GM19463 (cell line): ENCODE data around the gene POLR3A.

ENCODE experiments used
- ATAC-seq: cut with Tn5 transposase; IDR thresholded peaks from one replicate; pipeline ENCODE4 v1.9.1; 2021; ENCODE audit warnings: mild to moderate bottlenecking, moderate library complexity; ENCODE audit not compliant: unreplicated experiment

Gene POLR3A

DNA sequence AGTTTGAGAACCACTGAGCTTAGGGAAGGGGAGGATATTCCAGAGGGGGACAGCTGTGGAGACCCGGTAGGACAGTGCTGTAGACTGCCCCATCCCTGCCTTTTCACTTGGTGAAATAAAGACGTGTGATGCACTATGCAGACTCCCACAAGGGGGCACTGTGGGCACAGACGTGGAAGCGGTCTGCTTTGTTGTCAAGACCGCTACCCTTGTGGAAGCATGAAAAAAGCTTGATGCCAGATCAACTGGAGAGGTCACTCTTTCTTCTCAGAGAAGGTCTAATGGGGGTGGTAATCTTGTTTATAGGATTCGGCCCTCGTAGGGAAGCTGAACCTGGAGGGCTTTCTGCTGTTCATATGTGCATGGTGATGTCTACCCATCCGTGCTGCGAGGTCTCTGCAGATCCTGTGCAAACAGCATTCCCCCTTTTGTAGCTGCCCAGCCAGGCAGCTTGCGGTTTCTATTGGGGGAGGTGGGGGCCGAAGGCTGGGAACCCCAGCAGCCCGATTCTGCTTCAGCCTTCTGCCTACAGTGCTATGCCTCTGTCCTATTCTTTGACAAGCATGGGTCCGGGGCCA, 18.1 kb upstream of the POLR3A start:
- no peak for ATAC-seq

DNA sequence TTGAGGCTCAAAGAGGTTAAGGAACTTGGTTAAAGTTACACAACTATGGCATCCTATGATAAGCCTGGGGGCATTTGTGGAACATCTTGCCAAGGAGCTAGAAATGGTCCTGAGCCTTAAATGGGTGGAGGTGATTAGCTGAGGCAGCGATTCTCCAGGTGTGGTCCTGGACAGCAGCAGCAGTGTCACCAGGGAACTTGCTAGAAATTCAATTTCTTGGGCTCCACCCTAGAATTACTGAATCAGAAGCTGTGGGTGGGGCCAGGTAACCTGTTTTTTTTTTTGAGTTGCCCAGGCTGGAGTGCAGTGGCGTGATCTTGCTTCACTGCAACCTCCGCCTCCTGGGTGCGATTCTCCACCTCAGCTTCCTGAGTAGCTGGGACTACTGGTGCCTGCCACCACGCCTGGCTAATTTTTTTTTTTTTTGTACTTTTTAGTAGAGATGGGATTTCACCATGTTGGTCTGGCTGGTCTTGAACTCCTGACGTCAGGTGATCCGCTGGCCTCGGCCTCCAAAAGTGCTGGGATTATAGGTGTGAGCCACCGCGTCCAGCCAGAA, 17.5 kb upstream of the POLR3A start:
- no peak for ATAC-seq

DNA sequence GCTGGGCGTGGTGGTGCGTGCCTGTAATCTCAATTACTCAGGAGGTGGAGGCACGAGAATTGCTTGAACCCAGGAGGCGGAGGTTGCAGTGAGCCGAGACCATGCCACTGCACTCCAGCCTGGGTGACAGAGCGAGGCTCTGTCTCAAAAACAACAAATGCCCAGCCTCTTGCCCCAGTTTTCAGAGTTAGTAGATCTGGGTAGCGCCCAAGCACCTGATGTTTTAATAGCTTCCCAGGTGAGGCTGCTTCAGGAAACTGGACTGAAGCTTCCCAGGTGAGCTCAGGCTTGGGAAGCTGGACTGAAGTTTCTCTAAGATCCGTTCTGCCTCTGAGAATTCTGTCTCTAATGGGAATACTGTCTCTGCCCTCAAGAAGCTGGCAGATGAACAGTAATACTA, 16.5 kb upstream of the POLR3A start:
- no peak for ATAC-seq

DNA sequence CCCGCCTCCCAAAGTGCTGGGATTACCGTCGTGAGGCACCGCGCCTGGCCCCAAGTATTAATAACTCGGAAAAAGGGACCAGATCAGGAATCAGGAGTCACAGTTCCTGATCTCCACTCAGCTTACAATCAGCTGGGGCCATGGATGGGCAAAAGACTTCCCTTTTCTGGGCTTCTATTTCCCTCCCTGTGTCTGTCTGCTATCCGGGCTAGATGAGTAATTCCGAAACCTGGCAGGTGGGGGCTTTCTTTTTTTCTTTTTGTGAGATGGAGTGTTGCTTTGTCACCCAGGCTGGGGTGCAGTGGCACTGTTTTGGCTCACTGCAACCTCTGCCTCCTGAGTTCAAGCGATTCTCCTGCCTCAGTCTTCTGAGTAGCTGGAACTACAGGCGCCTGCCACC, 15.9 kb upstream of the POLR3A start:
- peak; percentile 82 for ATAC-seq

- no peak for ATAC-seq
These were observed 15.4 kb upstream of the POLR3A start for GRCh38 chr10:78044699-78045098.

- no peak for ATAC-seq
These were observed 14.9 kb upstream of the POLR3A start for GRCh38 chr10:78044179-78044578.

GRCh38 chr10:78042752-78043104, 13.4 kb upstream of the POLR3A start:
- ATAC-seq, result no peak

DNA sequence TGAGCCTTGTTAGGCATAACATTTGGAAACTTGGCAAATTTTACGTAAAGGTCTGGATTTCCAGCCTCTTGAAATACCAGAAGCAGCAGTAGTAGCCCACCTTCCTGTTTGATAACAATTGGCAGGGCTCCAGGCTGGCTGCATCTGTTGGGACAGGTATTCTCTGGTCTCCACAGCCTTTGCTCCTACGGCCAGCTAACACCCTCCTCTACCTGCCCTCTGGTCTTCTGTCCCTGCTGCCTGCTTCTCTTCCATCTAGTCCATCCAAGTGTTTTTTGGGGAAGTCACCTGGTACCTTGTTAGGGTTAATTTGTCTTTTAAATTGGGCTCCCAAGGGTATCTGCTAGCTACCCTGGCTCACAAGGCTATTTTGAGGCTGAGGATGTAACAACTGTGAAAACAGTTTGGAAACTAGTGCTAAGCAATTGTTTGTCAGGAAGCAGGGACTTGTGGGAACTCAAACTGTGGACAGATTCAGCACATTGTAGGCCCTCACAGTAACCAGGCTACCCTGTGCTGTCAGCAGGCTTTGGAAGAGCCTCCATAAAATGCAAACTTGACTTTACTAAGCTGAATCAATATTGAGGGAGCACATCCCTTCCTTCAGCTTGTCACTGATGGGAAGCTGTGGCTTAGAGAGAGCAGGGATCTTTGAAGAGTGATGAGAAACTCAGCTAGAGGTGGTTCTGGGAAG, 12.9 kb upstream of the POLR3A start:
- no peak for ATAC-seq

GRCh38 chr10:78041170-78042057, 12.1 kb upstream of the POLR3A start:
- no peak for ATAC-seq

DNA sequence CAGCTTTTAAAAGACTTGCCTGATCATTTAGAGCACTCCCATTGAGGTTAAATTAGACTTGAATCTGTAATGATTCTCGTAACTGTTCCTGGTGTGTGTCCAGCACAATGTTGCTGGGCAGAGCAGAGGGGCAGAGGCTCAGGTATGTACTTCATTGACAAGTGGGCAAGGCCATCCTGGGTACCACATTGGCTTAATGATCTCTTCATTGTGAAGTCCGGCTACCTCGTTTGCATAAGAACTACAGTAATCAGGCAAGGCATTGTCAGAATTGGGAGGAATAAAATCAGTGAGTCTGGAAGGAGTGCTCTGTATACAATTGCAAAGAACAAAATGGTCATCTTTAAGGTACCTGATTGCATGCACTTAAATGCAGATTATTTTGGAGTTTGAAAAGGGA, 10.4 kb upstream of the POLR3A start:
- ATAC-seq, result no peak

DNA sequence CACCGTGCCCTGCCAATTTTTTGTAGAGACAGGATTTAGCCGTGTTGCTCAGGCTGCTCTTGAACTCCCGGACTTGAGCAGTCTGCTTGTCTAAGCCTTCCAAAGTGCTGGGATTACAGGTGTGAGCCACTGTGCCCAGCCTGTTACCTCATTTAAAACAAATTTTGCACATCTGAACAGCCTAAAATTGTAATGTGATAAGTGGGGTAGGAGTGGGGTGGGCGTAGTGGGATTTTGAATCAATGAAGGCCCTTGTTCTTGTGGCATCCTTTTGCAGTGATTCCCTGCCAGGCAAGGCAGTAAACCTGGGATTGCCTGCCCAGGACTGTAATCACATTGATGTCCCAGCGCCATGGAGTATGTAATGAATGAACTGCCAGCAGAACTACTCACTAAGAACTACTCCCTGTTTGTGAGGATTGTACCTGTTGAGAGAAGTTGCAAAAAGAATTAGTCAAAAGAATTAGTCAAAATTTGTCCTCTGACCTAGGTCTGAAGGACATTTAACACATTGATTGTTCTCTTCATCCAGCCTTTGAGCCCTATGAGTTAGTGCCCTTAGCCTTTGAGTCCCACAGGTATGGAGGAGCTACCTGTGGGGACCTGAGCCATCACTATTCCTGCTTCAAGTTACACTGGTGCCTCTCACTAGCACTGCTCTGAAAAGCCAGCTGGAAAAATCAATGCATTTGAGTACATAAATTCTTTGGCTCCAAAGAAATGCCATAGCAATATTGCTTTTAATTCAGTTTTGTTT, 9.7 kb upstream of the POLR3A start:
- ATAC-seq, result no peak

- no peak for ATAC-seq
These were observed 8.8 kb upstream of the POLR3A start for GRCh38 chr10:78038105-78038504.

GRCh38 chr10:78035933-78036583, 6.7 kb upstream of the POLR3A start:
- no peak for ATAC-seq

- no peak for ATAC-seq
These were observed 6.1 kb upstream of the POLR3A start for GRCh38 chr10:78035437-78035836.

- ATAC-seq, result no peak
These were observed 5.7 kb upstream of the POLR3A start for GRCh38 chr10:78035025-78035424.

- peak; percentile 81 for ATAC-seq
These were observed 4.5 kb upstream of the POLR3A start, which contains the start of gene RPS24 for GRCh38 chr10:78033637-78034470. Gene RPS24, plus strand, starts transcription at chr10:78033863. Its CDS starts 39 bp downstream, at chr10:78033902.

DNA sequence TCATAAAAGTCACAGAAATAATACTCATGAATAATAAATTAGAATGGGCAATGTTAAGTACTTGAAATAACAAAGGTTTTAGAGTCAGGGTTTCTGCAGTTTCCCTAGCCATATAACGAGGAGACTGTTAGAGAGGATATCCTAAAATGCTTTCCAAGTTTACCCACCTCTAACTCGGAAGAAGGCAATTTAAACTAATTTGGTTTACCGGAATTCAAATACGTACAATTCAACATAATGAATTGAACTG, 4.0 kb upstream of the POLR3A start:
- ATAC-seq, result no peak

- no peak for ATAC-seq
These were observed 662 bp downstream of the POLR3A start for GRCh38 chr10:78028438-78029268.
